Cardiac muscle cell (in vitro differentiated cells and primary cell): Measurements from ENCODE around the gene XXYLT1. TPM values are rescaled to one million over a fixed set of nuclear protein-coding genes. Genes with fewer than 3 reads are reported as not detected.

Experiments used
- DNase-seq, 2 donors: peaks; one replicate each; pipeline versions ENCODE4 v3.0.0 to v3.0.0-alpha.2; 2010 to 2017; ENCODE audit warnings: low read depth in 1 of 2, low spot score in 1 of 2
- H3K27ac ChIP-seq: fragments of 200-600 bp; sonication (generic); 2 replicates; pipeline ENCODE4 v1.5.1; 2016
- H3K27me3 ChIP-seq: fragments of 200-600 bp; sonication (generic); 2 replicates; pipeline ENCODE4 v1.6.0; 2016; ENCODE audit warnings: control low read depth
- H3K36me3 ChIP-seq: fragments of 200-600 bp; sonication (generic); 2 replicates; pipeline ENCODE4 v1.5.1; 2016; ENCODE audit warnings: control low read depth
- H3K4me1 ChIP-seq: fragments of 200-600 bp; sonication (generic); 2 replicates; pipeline ENCODE4 v1.8.1; 2017; ENCODE audit warnings: low read depth, mild to moderate bottlenecking, mixed run types
- H3K4me3 ChIP-seq: fragments of 200-600 bp; sonication (generic); 2 replicates; pipeline ENCODE4 v1.5.1; 2016; ENCODE audit warnings: mild to moderate bottlenecking
- H3K9me3 ChIP-seq: fragments of 200-600 bp; sonication (generic); 2 replicates; pipeline ENCODE4 v1.5.1; 2017; ENCODE audit warnings: low read depth, mild to moderate bottlenecking, control low read depth
- polyA plus RNA-seq: library from polyadenylated mRNA; unstranded; fragments of >200 nt; fragmentation: Nextera tagmentation; extraction: Ambion mirVana; gene quantifications from 2 replicates; pipeline ENCODE4 v1.2.1, GENCODE V29; 2016
- total RNA-seq: library from RNA; depleted of rRNA; stranded (reverse); fragments of >200 nt; gene quantifications from 2 replicates; pipeline ENCODE4 v1.2.3, GENCODE V29; 2016
- TF ChIP-seq, protein P1 (sequence below): IDR thresholded peaks from 2 replicates; pipeline ENCODE4 v1.5.1; 2012; ENCODE audit warnings: low read depth, mild to moderate bottlenecking, low read length

Gene XXYLT1
- total and polyA plus RNA-seq, 2 experiments from 2014 or later: 52.5 to 62.2 TPM

DNA sequence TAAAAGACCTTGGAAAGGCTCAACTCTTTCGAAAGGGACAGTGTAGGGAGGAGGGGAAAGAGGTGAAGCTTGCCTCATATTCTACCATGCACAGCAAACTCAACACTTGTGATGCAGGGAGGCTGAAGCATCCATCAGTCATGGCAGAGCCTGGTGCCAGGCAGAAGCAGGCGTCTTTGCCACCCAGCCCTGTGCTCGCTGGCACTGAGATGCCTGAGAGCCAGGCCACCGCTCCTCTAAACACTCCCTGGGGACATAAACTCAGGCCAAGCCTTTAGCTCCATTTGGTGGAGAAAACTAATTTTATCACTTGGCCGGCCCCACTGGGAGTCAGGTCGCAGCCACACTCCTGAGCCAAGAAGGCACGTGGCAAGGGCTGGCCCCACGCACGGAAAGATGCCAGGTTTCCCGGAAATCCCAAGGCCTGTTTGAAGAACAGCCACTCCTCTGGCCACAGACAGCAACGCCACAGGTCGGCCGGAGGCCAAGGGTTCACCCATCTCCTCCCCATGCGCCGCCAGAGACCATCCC is 30.7 kb downstream of the XXYLT1 start:
- no peak overlapping the region for H3K4me3 ChIP-seq
- no peaks in the 10 kb centered on the region for H3K27me3 ChIP-seq
- H3K36me3 ChIP-seq: no peaks in the 10 kb centered on the region
- no peak for DNase-seq
- peaks cover 8% of the 10 kb centered on the region for H3K4me1 ChIP-seq
- H3K27ac ChIP-seq: no peak overlapping the region
- H3K9me3 ChIP-seq: no peaks in the 10 kb centered on the region
- TF ChIP-seq, protein P1, sequence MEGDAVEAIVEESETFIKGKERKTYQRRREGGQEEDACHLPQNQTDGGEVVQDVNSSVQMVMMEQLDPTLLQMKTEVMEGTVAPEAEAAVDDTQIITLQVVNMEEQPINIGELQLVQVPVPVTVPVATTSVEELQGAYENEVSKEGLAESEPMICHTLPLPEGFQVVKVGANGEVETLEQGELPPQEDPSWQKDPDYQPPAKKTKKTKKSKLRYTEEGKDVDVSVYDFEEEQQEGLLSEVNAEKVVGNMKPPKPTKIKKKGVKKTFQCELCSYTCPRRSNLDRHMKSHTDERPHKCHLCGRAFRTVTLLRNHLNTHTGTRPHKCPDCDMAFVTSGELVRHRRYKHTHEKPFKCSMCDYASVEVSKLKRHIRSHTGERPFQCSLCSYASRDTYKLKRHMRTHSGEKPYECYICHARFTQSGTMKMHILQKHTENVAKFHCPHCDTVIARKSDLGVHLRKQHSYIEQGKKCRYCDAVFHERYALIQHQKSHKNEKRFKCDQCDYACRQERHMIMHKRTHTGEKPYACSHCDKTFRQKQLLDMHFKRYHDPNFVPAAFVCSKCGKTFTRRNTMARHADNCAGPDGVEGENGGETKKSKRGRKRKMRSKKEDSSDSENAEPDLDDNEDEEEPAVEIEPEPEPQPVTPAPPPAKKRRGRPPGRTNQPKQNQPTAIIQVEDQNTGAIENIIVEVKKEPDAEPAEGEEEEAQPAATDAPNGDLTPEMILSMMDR: no peak

DNA sequence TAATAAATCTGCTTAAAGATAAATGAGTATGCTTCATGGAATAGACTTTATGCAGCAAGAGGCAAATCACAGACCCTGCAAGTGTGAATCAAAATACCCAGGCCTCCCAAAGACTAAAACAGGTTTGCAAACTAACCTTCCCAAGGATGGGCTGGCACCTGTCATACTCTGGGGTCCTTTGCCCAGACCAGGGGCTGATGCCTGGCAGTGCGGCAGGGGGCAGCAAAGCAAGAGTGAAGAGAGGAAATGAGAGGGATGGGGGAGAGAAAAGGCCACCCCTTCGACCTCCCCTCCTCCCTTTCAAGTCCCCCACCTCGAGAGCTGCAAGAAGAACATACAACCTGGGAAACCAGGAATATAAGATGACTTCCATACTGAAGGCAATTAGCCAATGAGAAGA is 31.8 kb downstream of the XXYLT1 start:
- Histone ChIP-seq H3K27me3 (no peaks in the 10 kb centered on the region), H3K4me1 (peaks cover 5% of the 10 kb centered on the region), H3K4me3 (no peak overlapping the region), H3K9me3 (no peaks in the 10 kb centered on the region), H3K27ac (no peak overlapping the region), H3K36me3 (no peaks in the 10 kb centered on the region)
- TF ChIP-seq, protein P1: no peak
- DNase-seq: no peak

DNA sequence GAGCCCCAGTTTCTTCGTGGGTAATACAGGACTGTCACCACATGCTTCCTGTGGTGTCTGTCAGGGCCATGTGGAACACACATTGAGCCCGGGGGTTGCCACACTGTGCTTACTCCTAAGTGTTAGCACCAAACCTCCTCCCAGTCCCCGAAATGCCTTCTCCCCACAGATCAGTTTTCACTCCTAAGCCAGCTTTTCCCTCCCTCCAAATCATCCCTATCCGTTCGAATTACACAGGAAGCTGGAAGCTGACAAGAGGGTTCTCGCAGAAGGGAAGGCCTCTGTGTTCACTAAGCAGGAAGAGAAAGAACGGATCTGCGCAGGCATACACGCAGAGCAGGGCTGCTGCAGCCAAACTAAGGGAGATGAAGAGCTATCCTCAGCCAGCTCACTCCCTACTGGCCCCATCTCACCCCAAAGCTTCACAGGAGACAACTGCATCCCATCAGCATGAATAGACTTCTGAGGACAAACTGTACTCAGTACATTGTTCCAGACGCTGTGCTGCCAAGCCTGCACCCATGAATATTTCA is 32.3 kb downstream of the XXYLT1 start:
- no peaks in the 10 kb centered on the region for H3K36me3 ChIP-seq
- peak in 1 of 2 donors; percentile 60 for DNase-seq
- no peak overlapping the region for H3K4me3 ChIP-seq
- TF ChIP-seq, protein P1: no peak
- H3K27me3 ChIP-seq: no peaks in the 10 kb centered on the region
- no peaks in the 10 kb centered on the region for H3K9me3 ChIP-seq
- no peak overlapping the region for H3K27ac ChIP-seq
- peaks cover under 1% of the 10 kb centered on the region for H3K4me1 ChIP-seq

DNA sequence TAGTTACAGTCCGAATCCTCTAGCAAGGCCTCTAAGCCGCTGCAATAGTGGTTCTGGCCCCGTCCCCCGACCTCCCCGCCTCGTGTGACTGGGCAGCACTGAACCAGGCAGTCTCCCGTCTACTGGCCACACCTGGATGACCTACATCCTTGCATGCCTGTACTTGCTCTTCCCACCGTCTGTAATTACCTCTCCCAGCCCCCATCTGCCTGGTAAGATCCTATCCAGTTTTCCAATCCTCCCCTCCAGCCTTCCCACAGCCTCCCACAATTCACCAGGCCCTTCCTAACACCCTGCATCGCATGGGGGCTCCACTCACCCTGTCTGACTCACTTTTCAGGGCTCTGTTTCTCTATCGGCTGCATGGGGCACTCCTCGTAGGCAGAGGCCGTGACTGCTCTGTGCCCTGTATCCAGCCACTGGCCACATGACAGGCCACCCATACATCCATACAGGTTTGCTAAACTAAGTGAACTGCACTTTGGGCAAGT is 32.8 kb downstream of the XXYLT1 start:
- Histone ChIP-seq H3K9me3 (no peaks in the 10 kb centered on the region), H3K27ac (no peak overlapping the region), H3K4me3 (no peak overlapping the region), H3K36me3 (no peaks in the 10 kb centered on the region), H3K27me3 (no peaks in the 10 kb centered on the region), H3K4me1 (no peaks in the 10 kb centered on the region)
- TF ChIP-seq, protein P1: no peak
- no peak for DNase-seq

DNA sequence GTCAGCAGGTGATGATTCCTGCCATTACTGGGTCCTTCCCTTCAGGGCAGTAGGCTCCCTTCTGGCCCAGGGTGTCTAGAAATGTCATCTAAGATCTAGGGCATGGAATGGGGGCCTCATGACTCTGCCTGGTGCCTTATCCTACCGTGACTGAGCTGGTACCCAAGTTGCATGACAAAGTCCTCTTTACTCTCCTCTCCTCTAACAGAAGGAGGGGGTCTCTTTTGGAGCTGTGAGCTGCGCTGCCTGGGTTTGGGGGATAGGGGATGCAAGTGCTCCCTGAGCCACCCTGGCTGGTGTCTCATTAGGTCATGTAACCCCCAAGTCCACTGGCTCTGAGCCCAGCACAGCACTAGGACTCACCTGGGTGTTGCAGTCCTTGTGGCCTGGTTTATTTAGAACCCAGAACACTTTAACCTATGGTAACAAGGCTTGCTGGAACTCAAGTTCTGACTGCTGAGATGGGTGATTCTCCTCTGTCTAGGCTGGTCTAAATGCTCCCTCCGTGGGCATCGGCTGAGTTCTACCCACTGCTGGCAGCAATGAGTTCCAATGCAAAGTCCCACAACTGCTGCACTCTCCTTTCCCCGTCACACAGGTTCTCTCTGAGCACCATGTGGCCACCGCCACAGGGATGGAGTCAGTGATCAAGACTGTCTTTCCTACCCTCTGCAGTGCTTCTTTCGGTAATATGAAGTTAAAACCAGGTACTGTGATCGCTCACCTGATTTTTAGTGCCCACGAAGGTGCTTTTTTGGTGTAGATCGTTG is 34.0 kb downstream of the XXYLT1 start:
- DNase-seq: no peak
- Histone ChIP-seq H3K4me1 (no peaks in the 10 kb centered on the region), H3K36me3 (no peaks in the 10 kb centered on the region), H3K27ac (no peak overlapping the region), H3K27me3 (no peaks in the 10 kb centered on the region), H3K9me3 (no peaks in the 10 kb centered on the region), H3K4me3 (no peak overlapping the region)
- TF ChIP-seq, protein P1: no peak
